SK-N-SH treated with all-trans-retinoic acid at 6 μM for 48 hours (cell line): ENCODE data around the gene PPFIA4.

Experiments used
- ATAC-seq: fragments of 200-7000 bp; cut with Tn5 transposase; 3 replicates; pipeline ENCODE4 v1.9.1; 2020; ENCODE audit warnings: mild to moderate bottlenecking, moderate library complexity
- ARNTL ChIP-seq: fragments of 450-650 bp; formaldehyde crosslinking; IDR thresholded peaks from 2 replicates; pipeline ENCODE4 v1.5.0; 2020; ENCODE audit warnings: low read depth, mild to moderate bottlenecking, moderate library complexity, borderline replicate concordance
- BACH2 ChIP-seq: fragments of 250-450 bp; sonication (Bioruptor Pico); IDR thresholded peaks from 2 replicates; pipeline ENCODE4 v1.9.0; 2021; ENCODE audit warnings: mild to moderate bottlenecking, borderline replicate concordance
- CREB5 ChIP-seq: fragments of 250-450 bp; sonication (Bioruptor Pico); IDR thresholded peaks from 2 replicates; pipeline ENCODE4 v1.5.1; 2020; ENCODE audit warnings: low read depth, mild to moderate bottlenecking, moderate library complexity
- CSDC2 ChIP-seq: fragments of 250-450 bp; sonication (Bioruptor Pico); IDR thresholded peaks from 2 replicates; pipeline ENCODE4 v1.5.0; 2020; ENCODE audit warnings: mild to moderate bottlenecking, moderate library complexity
- CSRNP3 ChIP-seq: fragments of 250-450 bp; sonication (Bioruptor Pico); IDR thresholded peaks from 2 replicates; pipeline ENCODE4 v1.5.1; 2021; ENCODE audit warnings: mild to moderate bottlenecking, moderate library complexity
- ESRRG ChIP-seq: fragments of 250-450 bp; sonication (Bioruptor Pico); IDR thresholded peaks from 2 replicates; pipeline ENCODE4 v1.6.1; 2021; ENCODE audit warnings: mild to moderate bottlenecking
- GLIS3 ChIP-seq: fragments of 250-450 bp; sonication (Bioruptor Pico); IDR thresholded peaks from 2 replicates; pipeline ENCODE4 v1.5.0; 2020; ENCODE audit warnings: mild to moderate bottlenecking, moderate library complexity
- ISL1 ChIP-seq: fragments of 250-450 bp; sonication (Bioruptor Pico); IDR thresholded peaks from 2 replicates; pipeline ENCODE4 v2.1.2; 2022; ENCODE audit warnings: mild to moderate bottlenecking, moderate library complexity
- OSR1 ChIP-seq: fragments of 250-450 bp; sonication (Bioruptor Pico); IDR thresholded peaks from 2 replicates; pipeline ENCODE4 v1.8.0; 2022; ENCODE audit warnings: moderate library complexity, mild to moderate bottlenecking, inconsistent platforms
- PATZ1 ChIP-seq: fragments of 250-450 bp; sonication (Bioruptor Pico); IDR thresholded peaks from 2 replicates; pipeline ENCODE4 v1.8.0; 2020; ENCODE audit warnings: mild to moderate bottlenecking, moderate library complexity, borderline replicate concordance
- POU6F1 ChIP-seq: fragments of 250-450 bp; sonication (Bioruptor Pico); IDR thresholded peaks from 2 replicates; pipeline ENCODE4 v1.8.0; 2021; ENCODE audit warnings: low read depth, mild to moderate bottlenecking, moderate library complexity, borderline replicate concordance
- PPARA ChIP-seq: fragments of 250-450 bp; sonication (Bioruptor Pico); IDR thresholded peaks from 2 replicates; pipeline ENCODE4 v1.5.0; 2020; ENCODE audit warnings: mild to moderate bottlenecking, borderline replicate concordance
- RARB ChIP-seq: fragments of 250-450 bp; sonication (Bioruptor Pico); IDR thresholded peaks from 2 replicates; pipeline ENCODE4 v1.8.0; 2021; ENCODE audit warnings: mild to moderate bottlenecking, moderate library complexity
- SNAI2 ChIP-seq: fragments of 250-450 bp; sonication (Bioruptor Pico); IDR thresholded peaks from 2 replicates; pipeline ENCODE4 v1.5.0; 2020; ENCODE audit warnings: mild to moderate bottlenecking, moderate library complexity
- TOX ChIP-seq: fragments of 250-450 bp; sonication (Bioruptor Pico); IDR thresholded peaks from 2 replicates; pipeline ENCODE4 v1.8.0; 2021; ENCODE audit warnings: mild to moderate bottlenecking, moderate library complexity, borderline replicate concordance
- TSHZ2 ChIP-seq: fragments of 250-450 bp; sonication (Bioruptor Pico); IDR thresholded peaks from 2 replicates; pipeline ENCODE4 v1.5.0; 2020; ENCODE audit warnings: mild to moderate bottlenecking, moderate library complexity
- ZC3H10 ChIP-seq: fragments of 250-450 bp; sonication (Bioruptor Pico); IDR thresholded peaks from 2 replicates; pipeline ENCODE4 v1.5.1; 2021; ENCODE audit warnings: mild to moderate bottlenecking, moderate library complexity
- ZFP30 ChIP-seq: fragments of 450-650 bp; formaldehyde crosslinking; IDR thresholded peaks from 2 replicates; pipeline ENCODE4 v1.5.0; 2022; ENCODE audit warnings: mild to moderate bottlenecking, moderate library complexity
- ZNF8 ChIP-seq: fragments of 450-650 bp; formaldehyde crosslinking; IDR thresholded peaks from 2 replicates; pipeline ENCODE4 v1.5.0; 2020; ENCODE audit warnings: mild to moderate bottlenecking, moderate library complexity

PPFIA4 gene

GRCh38 chr1:203065986-203066385, 39.7 kb downstream of the PPFIA4 start:
- no peak for ATAC-seq

GRCh38 chr1:203066965-203067364, 40.7 kb downstream of the PPFIA4 start:
- ATAC-seq = no peak
- TF ChIP-seq PPARA (CRISPR knock-in tag) = no peak
- no peak for TF ChIP-seq ARNTL (CRISPR knock-in tag)
- no peak for TF ChIP-seq BACH2
- no peak for TF ChIP-seq PATZ1 (CRISPR knock-in tag)
- no peak for TF ChIP-seq CSDC2 (CRISPR knock-in tag)
- TF ChIP-seq RARB (CRISPR knock-in tag) = no peak
- TF ChIP-seq POU6F1 = no peak
- no peak for TF ChIP-seq ESRRG (CRISPR knock-in tag)
- no peak for TF ChIP-seq SNAI2 (CRISPR knock-in tag)
- no peak for TF ChIP-seq OSR1
- TF ChIP-seq ISL1 (CRISPR knock-in tag) = no peak
- TF ChIP-seq TSHZ2 (CRISPR knock-in tag) = no peak
- no peak for TF ChIP-seq TOX
- TF ChIP-seq CSRNP3 (CRISPR knock-in tag) = no peak
- TF ChIP-seq ZFP30 = no peak

More at GRCh38 chr1:203065986-203066385, 39.7 kb downstream of the PPFIA4 start:
- TF ChIP-seq PPARA (CRISPR knock-in tag) = no peak
- no peak for TF ChIP-seq GLIS3 (CRISPR knock-in tag)
- TF ChIP-seq ISL1 (CRISPR knock-in tag) = no peak
- no peak for TF ChIP-seq ZC3H10 (CRISPR knock-in tag)
- no peak for TF ChIP-seq ZFP30
- TF ChIP-seq OSR1 = no peak
- TF ChIP-seq BACH2 = no peak
- TF ChIP-seq CREB5 (CRISPR knock-in tag) = no peak
- no peak for TF ChIP-seq ESRRG (CRISPR knock-in tag)
- no peak for TF ChIP-seq RARB (CRISPR knock-in tag)
- no peak for TF ChIP-seq ZNF8
- no peak for TF ChIP-seq CSDC2 (CRISPR knock-in tag)
- TF ChIP-seq TSHZ2 (CRISPR knock-in tag) = no peak
- no peak for TF ChIP-seq CSRNP3 (CRISPR knock-in tag)
